ENCODE results near the gene KLHDC7A. TPM values are rescaled to one million over a fixed set of nuclear protein-coding genes. Genes with fewer than 3 reads are reported as not detected.

KLHDC7A gene
- total RNA-seq = not detected in 2 replicates

DNA sequence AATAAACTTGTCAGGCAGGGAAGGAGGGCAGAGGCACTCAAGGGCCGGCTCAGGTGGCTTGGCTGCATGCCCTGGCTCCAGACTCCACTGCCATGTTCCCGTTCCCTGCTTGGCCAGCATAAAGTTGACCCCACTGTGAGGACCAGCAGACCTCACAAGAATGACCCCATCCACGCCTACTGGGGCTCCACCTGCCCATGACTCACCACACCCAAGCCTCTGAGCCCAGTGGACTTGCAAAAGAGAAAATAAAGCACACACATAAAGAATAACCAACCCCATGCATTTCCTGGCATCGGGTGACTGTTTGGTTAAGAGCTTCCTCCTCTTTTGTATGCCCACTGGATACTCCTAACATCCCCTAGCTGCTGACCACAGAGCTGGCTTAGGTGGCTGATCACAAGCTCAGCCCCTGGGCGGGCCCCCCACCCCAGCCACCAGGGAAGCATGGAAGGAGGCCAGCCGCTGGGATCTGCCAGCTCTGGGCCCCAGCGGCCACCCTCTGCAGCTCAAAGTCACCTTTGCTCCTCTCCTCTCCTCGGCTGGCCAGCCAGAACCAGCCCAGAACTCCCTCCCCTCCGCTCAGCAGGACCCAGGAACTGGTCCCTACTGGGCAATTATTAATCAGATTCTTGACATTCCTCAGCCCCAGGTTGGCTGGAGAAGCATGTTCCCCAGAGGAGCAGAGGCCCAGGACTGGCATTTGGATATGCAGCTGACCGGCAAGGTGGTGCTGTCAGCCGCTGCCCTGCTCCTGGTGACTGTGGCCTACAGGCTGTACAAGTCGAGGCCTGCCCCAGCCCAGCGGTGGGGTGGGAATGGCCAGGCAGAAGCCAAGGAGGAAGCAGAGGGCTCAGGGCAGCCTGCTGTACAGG lies at the start of gene KLHDC7A:
TSS of gene KLHDC7A (plus strand) at position 616 of the 875 bp plus-strand sequence. CDS start at position 668, 52 bp downstream.

Other genes starting within 250 kb of the KLHDC7A start
- gene PAX7, start 149.9 kb downstream of the KLHDC7A start, total RNA-seq = not detected in 2 replicates

Measured in cardiac atrium fibroblast (primary cell).